AG08396 (cell line): ENCODE results near the gene SH2D7.

Experiments used
- DNase-seq: peaks from one replicate; pipeline ENCODE4 v3.0.0; 2012; ENCODE audit warnings: low spot score, mixed read lengths

The SH2D7 gene

GRCh38 chr15:78061963-78062427 lies 30.4 kb upstream of the SH2D7 start:
- no peak for DNase-seq

DNA sequence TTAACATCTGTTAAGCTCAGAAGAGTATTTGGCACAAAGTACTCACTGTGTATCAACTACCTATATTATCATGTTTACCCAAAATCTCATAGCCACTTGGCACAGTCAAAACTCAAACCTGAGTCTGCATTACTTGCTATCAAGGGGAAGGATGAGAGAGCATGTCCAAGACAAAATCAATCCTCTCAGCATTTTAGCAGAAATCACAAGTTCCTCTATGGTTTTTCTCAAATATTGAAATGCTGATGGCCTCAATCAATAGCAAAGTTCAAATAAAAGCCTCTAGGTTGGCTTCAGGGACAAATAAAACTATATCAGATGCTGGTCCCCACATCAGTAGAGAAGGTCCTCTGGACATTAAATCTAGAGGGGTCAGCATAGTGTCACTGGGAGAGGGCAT lies 29.1 kb upstream of the SH2D7 start:
- no peak for DNase-seq

GRCh38 chr15:78063970-78064385 lies 28.4 kb upstream of the SH2D7 start:
- DNase-seq, result no peak

- no peak for DNase-seq
Observed at GRCh38 chr15:78064544-78064943, 27.8 kb upstream of the SH2D7 start.

GRCh38 chr15:78065284-78065872 lies 27.0 kb upstream of the SH2D7 start:
- DNase-seq, result peak; percentile 89

GRCh38 chr15:78065973-78066946 lies 26.1 kb upstream of the SH2D7 start:
- no peak for DNase-seq

DNA sequence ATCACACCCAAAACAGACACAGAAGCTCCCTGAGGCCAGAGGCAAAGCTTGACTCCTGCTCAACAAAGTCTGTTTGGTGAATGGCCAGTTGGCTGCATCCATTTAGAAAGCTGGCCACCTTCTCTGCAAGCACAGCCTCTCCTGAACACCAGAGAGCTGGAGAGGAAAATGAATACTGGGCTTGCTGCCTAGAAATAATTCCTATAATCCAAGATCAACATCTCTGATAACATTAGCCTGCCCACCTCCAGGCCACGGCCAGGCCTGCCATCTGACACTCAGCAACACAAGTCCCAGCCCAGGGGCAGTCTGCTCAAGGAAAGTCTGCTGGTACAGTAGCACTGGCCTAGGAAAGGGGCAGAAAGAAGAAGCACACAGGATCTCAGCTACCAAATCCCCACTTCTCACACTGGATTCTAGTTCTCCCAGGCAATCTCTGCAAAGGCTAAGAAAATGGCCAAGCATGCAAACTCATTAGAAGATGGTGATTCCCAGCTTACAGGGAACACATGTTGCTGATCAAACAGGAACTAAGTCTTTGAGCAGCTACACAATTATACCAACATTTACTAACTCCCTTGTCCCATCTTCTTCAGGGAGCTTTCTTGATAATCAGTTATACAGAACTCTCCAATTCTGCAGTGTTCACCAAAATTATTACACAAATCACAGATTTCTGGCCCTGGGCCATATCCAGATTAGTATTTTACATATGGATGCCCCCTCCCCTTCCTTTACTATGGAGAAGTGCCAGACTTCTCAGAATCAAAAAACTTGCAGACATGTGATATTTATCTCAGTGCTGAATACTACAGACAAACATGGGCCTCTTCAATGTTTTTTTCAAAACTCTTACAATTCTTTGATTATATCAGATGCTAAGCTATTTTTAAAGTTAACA lies 24.8 kb upstream of the SH2D7 start:
- no peak for DNase-seq

- DNase-seq, result no peak
Observed at GRCh38 chr15:78069052-78069414, 23.3 kb upstream of the SH2D7 start.

- no peak for DNase-seq
Observed at GRCh38 chr15:78069462-78070029, 22.8 kb upstream of the SH2D7 start.

DNA sequence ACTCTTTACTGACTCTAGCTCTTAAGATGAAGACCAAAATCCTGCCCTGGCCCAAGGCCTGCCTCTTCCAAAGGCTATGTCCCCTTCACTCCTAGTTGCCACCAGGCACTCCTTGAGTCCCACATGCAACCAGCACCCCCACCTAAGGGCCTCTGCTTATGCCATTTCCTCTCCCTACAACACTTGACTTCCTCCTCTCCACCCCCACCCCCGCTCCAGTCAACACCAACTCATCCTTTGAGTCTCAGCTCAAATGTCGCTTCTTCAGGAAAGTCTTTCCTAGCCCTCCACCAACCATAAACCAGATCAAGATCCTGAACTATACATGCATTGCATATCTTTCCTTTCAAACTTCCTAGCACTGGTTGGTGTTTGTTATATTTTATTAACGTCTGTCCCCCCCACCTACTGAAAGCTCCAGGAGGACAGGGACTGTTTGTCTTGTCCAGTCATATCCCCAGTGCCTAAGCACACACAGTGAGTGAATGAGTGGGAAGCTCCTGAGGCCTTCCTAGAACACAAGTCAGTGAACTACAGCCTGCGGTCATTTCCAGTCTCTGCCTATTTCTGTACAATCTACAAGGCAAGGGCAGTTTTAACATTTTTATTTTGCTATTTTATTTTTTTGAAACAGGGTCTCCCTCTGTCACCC lies 22.2 kb upstream of the SH2D7 start:
- DNase-seq, result no peak

DNA sequence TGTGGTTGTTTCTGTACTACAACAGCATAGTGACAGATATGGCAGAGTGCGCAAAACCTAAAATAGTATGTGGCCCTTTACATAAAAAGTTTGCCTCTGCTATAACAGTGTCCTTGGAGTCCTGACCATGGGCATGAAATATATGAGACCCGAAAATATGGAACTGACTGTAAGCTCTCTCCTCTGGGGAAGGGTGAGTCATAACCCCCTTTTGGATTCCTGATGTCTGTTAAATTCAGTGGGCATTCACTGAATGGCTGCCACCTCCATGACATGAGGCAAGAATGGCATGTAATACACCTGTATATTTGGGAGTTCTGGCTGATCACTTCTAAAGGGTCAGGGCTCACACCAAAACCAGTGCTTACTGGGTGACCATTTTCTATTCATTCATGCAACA lies 21.0 kb upstream of the SH2D7 start:
- no peak for DNase-seq

DNA sequence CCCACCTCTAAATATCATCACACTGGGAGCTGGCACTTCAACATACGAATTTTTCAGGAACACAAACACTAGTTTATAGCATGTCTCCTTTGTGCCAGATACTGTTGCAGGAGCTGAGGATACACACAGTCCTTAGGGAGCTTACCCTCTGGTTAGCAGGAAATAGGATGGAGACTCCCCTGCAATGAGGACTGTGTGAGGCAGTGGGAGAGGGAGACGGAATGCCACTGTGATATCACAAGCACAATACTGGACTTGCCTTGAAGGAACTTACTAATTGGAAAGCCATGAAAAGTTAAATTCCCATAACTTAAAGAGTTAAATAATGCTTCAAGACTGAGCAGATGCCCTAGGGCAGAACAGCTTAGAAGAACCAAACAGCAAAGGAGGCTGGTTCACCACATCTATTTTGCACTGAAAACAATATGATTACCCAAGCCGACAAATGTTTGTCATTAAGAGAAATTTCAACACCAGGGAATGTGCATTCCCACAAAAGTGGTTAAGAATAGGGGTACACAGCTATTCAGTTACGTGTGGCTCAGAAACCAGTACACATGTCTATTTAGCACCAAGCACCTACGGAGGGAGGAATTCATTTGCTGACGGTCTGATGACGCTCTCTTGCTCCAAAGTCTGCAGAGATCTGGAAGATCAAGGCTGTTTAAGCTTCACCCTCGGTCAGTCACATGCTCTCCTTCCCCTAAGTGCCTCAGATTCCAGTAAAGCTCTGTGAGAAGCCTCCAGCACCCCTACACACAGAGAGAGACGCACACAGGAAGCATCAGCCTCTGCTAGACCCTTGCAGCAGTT lies 20.1 kb upstream of the SH2D7 start:
- no peak for DNase-seq

DNA sequence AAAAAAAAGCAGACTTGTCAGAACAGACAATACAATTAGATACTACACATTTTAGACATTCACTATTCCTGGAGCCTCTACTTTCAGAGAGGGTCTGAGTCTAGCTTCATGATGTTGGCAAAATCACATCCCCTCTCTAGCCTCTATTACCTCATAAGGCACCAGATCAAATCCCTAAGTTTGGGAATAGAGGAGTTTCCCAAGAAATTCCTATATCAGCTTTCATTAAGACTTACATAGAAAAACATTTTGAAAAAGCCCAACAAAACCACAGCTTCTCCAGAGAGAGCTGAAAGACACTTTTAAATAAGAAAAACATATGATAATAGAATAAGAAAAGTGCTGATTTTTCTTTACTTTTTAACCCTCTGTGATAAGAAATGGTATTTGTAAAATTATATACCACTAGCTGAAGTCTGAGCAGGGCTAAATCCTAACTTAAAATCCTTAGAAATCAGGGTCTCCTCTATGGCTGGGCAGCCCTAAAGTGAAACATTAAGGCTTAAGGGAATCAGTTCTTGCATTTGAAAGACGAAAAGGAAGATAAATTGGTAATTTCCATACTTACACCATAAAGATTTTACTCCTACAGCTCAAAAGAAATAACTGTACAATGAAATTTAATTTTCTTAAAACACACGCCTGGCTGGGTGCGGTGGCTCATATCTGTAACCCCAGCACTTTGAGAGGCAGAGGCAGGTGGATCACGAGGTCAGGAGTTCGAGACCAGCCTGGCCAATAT lies 19.1 kb upstream of the SH2D7 start:
- DNase-seq, result no peak

GRCh38 chr15:78075490-78076230 lies 16.7 kb upstream of the SH2D7 start:
- peak; percentile 65 for DNase-seq

DNA sequence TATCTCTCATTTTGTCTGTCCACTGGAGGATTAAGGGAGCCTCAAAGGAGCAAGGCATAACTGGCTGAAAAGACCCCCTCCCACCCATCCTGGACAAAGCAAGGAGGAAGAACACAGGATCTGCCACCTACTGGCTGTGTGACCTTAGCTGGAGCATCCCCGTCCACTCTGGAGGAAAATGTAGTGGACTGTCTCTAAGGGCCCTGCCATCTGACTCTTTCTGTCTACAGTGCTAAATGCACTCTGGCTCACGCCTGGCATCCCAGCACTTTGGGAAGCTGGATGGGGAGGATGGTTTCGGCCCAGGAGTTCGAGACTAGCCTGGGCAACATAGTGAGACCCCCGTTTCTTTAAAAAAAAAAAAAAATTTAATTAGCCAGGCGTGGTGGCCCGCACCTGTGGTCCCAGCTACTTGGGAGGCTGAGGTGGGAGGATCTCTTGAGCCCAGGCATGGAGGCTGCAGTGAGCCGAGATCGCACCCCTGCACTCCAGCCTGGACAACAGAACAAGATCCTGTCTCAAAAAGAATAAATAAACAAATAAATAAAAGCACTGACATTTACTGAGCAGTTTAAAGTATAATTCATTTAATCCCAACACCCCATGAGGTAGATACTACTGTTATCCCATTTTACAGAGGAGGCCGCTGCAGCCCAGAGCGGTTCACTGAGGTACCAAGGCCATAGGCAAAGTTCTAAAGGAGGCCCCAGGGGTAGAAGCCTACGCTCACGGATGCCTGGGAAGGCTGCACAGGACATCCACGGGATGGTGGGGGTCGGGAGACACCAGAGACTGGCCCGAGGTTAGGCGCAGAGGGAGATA lies 15.9 kb upstream of the SH2D7 start:
- DNase-seq, result no peak

DNA sequence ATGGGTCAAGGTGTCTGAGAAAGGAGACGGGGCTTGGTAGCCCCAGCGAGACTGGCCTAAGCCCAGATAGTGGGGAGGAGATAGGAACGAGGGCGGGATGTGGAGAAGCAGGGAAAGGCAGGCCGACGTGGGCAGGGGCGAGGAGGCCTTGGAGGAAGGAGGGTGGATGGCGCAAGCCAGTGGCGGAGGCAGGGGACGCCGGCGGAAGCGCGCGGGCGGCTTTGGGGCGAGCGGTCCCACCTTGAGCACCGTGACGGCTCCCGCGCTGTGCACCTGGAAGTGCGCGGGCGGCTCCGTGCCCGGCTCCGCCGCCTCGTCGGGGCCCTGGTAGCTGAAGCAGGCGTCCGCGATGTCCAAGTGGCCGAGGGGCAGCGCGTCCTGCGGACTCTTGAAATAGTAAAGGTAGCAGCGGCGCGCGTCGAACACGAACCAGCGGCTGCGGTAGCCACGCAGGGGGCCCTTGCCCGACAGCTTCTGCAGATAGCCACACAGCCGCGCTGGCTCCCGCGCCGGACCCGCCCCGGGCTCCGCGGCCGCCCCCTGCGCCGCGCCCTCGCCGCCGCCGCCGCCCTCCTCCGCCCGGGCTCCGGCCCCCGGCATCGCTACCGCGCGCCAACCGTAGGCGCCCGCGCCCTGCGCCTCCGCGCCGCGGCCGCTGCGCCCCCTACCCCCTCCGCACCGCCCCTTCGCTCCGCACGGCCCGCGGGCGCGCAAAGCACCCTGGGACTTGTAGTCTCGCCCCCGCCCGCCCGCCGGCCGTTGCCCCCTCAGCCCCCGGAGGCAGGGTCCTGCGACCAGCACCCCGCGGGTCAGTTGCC lies 15.1 kb upstream of the SH2D7 start, which contains the start of gene TBC1D2B:
Gene TBC1D2B, minus strand, starts transcription at position 659 of the 818 bp plus-strand sequence. Its CDS starts 59 bp downstream, at position 600.
- peak; percentile 80 for DNase-seq

DNA sequence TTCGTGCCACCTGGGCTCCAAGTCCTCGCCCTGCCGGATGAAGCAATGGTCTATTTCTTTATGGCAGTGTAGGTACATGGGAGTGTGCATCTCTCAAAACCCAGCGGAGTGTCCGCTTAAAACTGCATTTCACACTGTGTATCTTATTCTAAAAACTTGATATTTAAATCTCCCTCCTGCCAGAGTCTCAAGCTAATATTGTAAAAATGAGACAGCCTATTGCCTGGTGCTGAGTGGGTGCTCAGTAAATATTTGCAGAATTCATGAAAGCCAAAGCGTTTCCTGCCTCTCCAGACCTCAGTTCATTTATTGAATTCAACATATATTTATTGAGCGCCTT lies 14.5 kb upstream of the SH2D7 start:
- DNase-seq, result no peak
